Activated naive CD8-positive, alpha-beta T cell (primary cell): Measurements from ENCODE around the gene PCDHGA1.
"Not testable (repeated sequence)": the region's sequence is repeated elsewhere in the genome, so short reads cannot be mapped to it uniquely, and the experiment has no call there.

Source experiments
- H3K27ac Mint-ChIP-seq: one replicate; pipeline ENCODE4 v1.8.0; 2021; ENCODE audit warnings: mixed read lengths
- H3K27me3 Mint-ChIP-seq: one replicate; pipeline ENCODE4 v1.8.0; 2021; ENCODE audit warnings: mixed read lengths
- H3K36me3 Mint-ChIP-seq: one replicate; pipeline ENCODE4 v1.8.0; 2021; ENCODE audit warnings: mixed read lengths
- H3K4me1 Mint-ChIP-seq: one replicate; pipeline ENCODE4 v1.8.0; 2021; ENCODE audit warnings: low read depth, mixed read lengths
- H3K4me3 Mint-ChIP-seq: one replicate; pipeline ENCODE4 v1.8.0; 2021; ENCODE audit warnings: mild to moderate bottlenecking, mixed read lengths
- H3K9me3 Mint-ChIP-seq: one replicate; pipeline ENCODE4 v1.8.0; 2021; ENCODE audit warnings: low read depth, mixed read lengths

Gene PCDHGA1

GRCh38 chr5:141387557-141388311 is 57.4 kb downstream of the PCDHGA1 start, which contains the start of gene PCDHGB4:
PCDHGB4 (plus strand) TSS chr5:141387698; CDS start chr5:141387885, 187 bp downstream.
- H3K9me3 Mint-ChIP-seq, result peaks cover 22% of the 10 kb centered on the region
- H3K4me3 Mint-ChIP-seq, result peak within 1 kb of the TSS; percentile 52
- peaks cover 65% of the 10 kb centered on the region for H3K27me3 Mint-ChIP-seq
- H3K4me1 Mint-ChIP-seq, result not testable (repeated sequence)
- peak within 1 kb of the TSS; percentile 6 for H3K27ac Mint-ChIP-seq
- H3K36me3 Mint-ChIP-seq, result peaks cover 12% of the 10 kb centered on the region

GRCh38 chr5:141388661-141389060 is 58.3 kb downstream of the PCDHGA1 start:
- Mint-ChIP-seq H3K9me3 (peaks cover 26% of the 10 kb centered on the region), H3K27me3 (peaks cover 64% of the 10 kb centered on the region), H3K4me3 (no peak overlapping the region), H3K36me3 (peaks cover 12% of the 10 kb centered on the region), H3K27ac (peak overlapping the region; percentile 6), H3K4me1 (no peaks in the 10 kb centered on the region)

GRCh38 chr5:141389153-141390042 is 59.1 kb downstream of the PCDHGA1 start:
- H3K4me3 Mint-ChIP-seq, result no peak overlapping the region
- peaks cover 26% of the 10 kb centered on the region for H3K9me3 Mint-ChIP-seq
- no peaks in the 10 kb centered on the region for H3K4me1 Mint-ChIP-seq
- peaks cover 18% of the 10 kb centered on the region for H3K36me3 Mint-ChIP-seq
- H3K27me3 Mint-ChIP-seq, result peaks cover 64% of the 10 kb centered on the region
- no peak overlapping the region for H3K27ac Mint-ChIP-seq

- Mint-ChIP-seq H3K4me3 (no peak within 1 kb of the TSS), H3K9me3 (peaks cover 11% of the 10 kb centered on the region), H3K36me3 (peaks cover 20% of the 10 kb centered on the region), H3K27ac (no peak within 1 kb of the TSS), H3K4me1 (no peaks in the 10 kb centered on the region), H3K27me3 (peaks cover 53% of the 10 kb centered on the region)
Measured at GRCh38 chr5:141392429-141393198, 62.3 kb downstream of the PCDHGA1 start, which contains the start of gene PCDHGA8. PCDHGA8 (plus strand) TSS chr5:141392633; CDS start chr5:141392814, 181 bp downstream.

- no peak overlapping the region for H3K27ac Mint-ChIP-seq
- H3K4me3 Mint-ChIP-seq, result no peak overlapping the region
- H3K4me1 Mint-ChIP-seq, result no peaks in the 10 kb centered on the region
- H3K36me3 Mint-ChIP-seq, result peaks cover 18% of the 10 kb centered on the region
- H3K27me3 Mint-ChIP-seq, result peaks cover 51% of the 10 kb centered on the region
- H3K9me3 Mint-ChIP-seq, result peaks cover 11% of the 10 kb centered on the region
Measured at GRCh38 chr5:141393267-141393666, 63.0 kb downstream of the PCDHGA1 start.

GRCh38 chr5:141394401-141395187 is 64.3 kb downstream of the PCDHGA1 start:
- H3K4me1 Mint-ChIP-seq, H3K27ac Mint-ChIP-seq, H3K4me3 Mint-ChIP-seq: not testable (repeated sequence)
- Mint-ChIP-seq H3K36me3 (peaks cover 21% of the 10 kb centered on the region), H3K27me3 (peaks cover 50% of the 10 kb centered on the region), H3K9me3 (peaks cover 14% of the 10 kb centered on the region)

- not testable (repeated sequence) for H3K4me1 Mint-ChIP-seq, H3K27ac Mint-ChIP-seq
- H3K4me3 Mint-ChIP-seq, result peak within 1 kb of the TSS; percentile 61
- H3K27me3 Mint-ChIP-seq, result peaks cover 46% of the 10 kb centered on the region
- peaks cover 24% of the 10 kb centered on the region for H3K36me3 Mint-ChIP-seq
- H3K9me3 Mint-ChIP-seq, result peaks cover 15% of the 10 kb centered on the region
Measured at GRCh38 chr5:141397756-141398551, 67.6 kb downstream of the PCDHGA1 start, which contains the start of gene PCDHGB5. PCDHGB5 (plus strand) TSS chr5:141397947; CDS start chr5:141398128, 181 bp downstream.

- Mint-ChIP-seq H3K4me3 (peak overlapping the region; percentile 30), H3K4me1 (peaks cover 4% of the 10 kb centered on the region), H3K36me3 (peaks cover 22% of the 10 kb centered on the region), H3K27ac (no peak overlapping the region), H3K9me3 (peaks cover 16% of the 10 kb centered on the region), H3K27me3 (peaks cover 47% of the 10 kb centered on the region)
Measured at GRCh38 chr5:141398608-141399007, 68.3 kb downstream of the PCDHGA1 start.

GRCh38 chr5:141399555-141400258 is 69.4 kb downstream of the PCDHGA1 start:
- Mint-ChIP-seq H3K4me3 (no peak overlapping the region), H3K36me3 (peaks cover 18% of the 10 kb centered on the region), H3K4me1 (peaks cover 4% of the 10 kb centered on the region), H3K9me3 (peaks cover 19% of the 10 kb centered on the region), H3K27me3 (peaks cover 48% of the 10 kb centered on the region), H3K27ac (no peak overlapping the region)

GRCh38 chr5:141402553-141403243 is 72.4 kb downstream of the PCDHGA1 start, which contains the start of gene PCDHGA9:
PCDHGA9 (plus strand) TSS chr5:141402778; CDS start chr5:141402953, 175 bp downstream.
- no peak within 1 kb of the TSS for H3K27ac Mint-ChIP-seq
- H3K36me3 Mint-ChIP-seq, result peaks cover 19% of the 10 kb centered on the region
- H3K27me3 Mint-ChIP-seq, result peaks cover 50% of the 10 kb centered on the region
- H3K4me1 Mint-ChIP-seq, result peaks cover 4% of the 10 kb centered on the region
- H3K4me3 Mint-ChIP-seq, result peak within 1 kb of the TSS; percentile 75
- H3K9me3 Mint-ChIP-seq, result peaks cover 19% of the 10 kb centered on the region

- Mint-ChIP-seq H3K4me3 (no peak overlapping the region), H3K9me3 (peaks cover 19% of the 10 kb centered on the region), H3K27me3 (peaks cover 53% of the 10 kb centered on the region), H3K36me3 (peaks cover 21% of the 10 kb centered on the region), H3K4me1 (peaks cover 4% of the 10 kb centered on the region), H3K27ac (no peak overlapping the region)
Measured at GRCh38 chr5:141403387-141403786, 73.1 kb downstream of the PCDHGA1 start.

GRCh38 chr5:141407790-141408505 is 77.6 kb downstream of the PCDHGA1 start, which contains the start of gene PCDHGB6:
PCDHGB6 (plus strand) TSS chr5:141408021; CDS start chr5:141408203, 182 bp downstream.
- not testable (repeated sequence) for H3K4me1 Mint-ChIP-seq, H3K27ac Mint-ChIP-seq
- Mint-ChIP-seq H3K9me3 (peaks cover 16% of the 10 kb centered on the region), H3K4me3 (peak within 1 kb of the TSS; percentile 75), H3K27me3 (peaks cover 55% of the 10 kb centered on the region), H3K36me3 (peaks cover 15% of the 10 kb centered on the region)
